KOPT-K1 (cell line): Measurements from ENCODE around the gene DPT.
"Not testable (repeated sequence)": the region's sequence is repeated elsewhere in the genome, so short reads cannot be mapped to it uniquely, and the experiment has no call there.

Experiments used
- H3K27ac ChIP-seq: fragments of 200-600 bp; sonication (generic); 2 replicates; pipeline ENCODE4 v1.5.1; 2016; ENCODE audit warnings: antibody characterized with exemption, mild to moderate bottlenecking, low read depth, low read length; ENCODE audit not compliant: poor library complexity, severe bottlenecking
- H3K36me3 ChIP-seq: fragments of 200-600 bp; sonication (generic); 2 replicates; pipeline ENCODE4 v1.5.1; 2017; ENCODE audit warnings: antibody characterized with exemption, mild to moderate bottlenecking, low read length, moderate library complexity; ENCODE audit not compliant: insufficient read depth
- H3K9me3 ChIP-seq: fragments of 200-600 bp; sonication (generic); 2 replicates; pipeline ENCODE4 v1.5.1; 2017; ENCODE audit warnings: antibody characterized with exemption, low read length, mild to moderate bottlenecking; ENCODE audit not compliant: insufficient read depth, poor library complexity, severe bottlenecking

DPT gene

GRCh38 chr1:168728473-168729404 is at the start of gene DPT:
TSS of gene DPT (minus strand) at chr1:168729206. CDS start at chr1:168729174, 32 bp downstream.
- Histone ChIP-seq H3K9me3 (peaks cover 5% of the 10 kb centered on the region), H3K36me3 (no peaks in the 10 kb centered on the region), H3K27ac (no peak within 1 kb of the TSS)

- no peak overlapping the region for H3K27ac ChIP-seq
- no peaks in the 10 kb centered on the region for H3K9me3 ChIP-seq
- H3K36me3 ChIP-seq = no peaks in the 10 kb centered on the region
Observed at GRCh38 chr1:168775366-168775765, 46.4 kb upstream of the DPT start.

GRCh38 chr1:168774241-168774640 is 45.2 kb upstream of the DPT start:
- H3K36me3 ChIP-seq = no peaks in the 10 kb centered on the region
- no peaks in the 10 kb centered on the region for H3K9me3 ChIP-seq
- no peak overlapping the region for H3K27ac ChIP-seq

- H3K27ac ChIP-seq = no peak overlapping the region
- H3K36me3 ChIP-seq = no peaks in the 10 kb centered on the region
- H3K9me3 ChIP-seq = no peaks in the 10 kb centered on the region
Observed at GRCh38 chr1:168772428-168773060, 43.5 kb upstream of the DPT start.

GRCh38 chr1:168771104-168771630 is 42.2 kb upstream of the DPT start:
- Histone ChIP-seq H3K36me3 (no peaks in the 10 kb centered on the region), H3K27ac (no peak overlapping the region), H3K9me3 (no peaks in the 10 kb centered on the region)

GRCh38 chr1:168769893-168770292 is 40.9 kb upstream of the DPT start:
- H3K27ac ChIP-seq, H3K9me3 ChIP-seq, H3K36me3 ChIP-seq: not testable (repeated sequence)

- Histone ChIP-seq H3K36me3 (no peaks in the 10 kb centered on the region), H3K27ac (no peak overlapping the region)
Observed at GRCh38 chr1:168767894-168768584, 39.0 kb upstream of the DPT start.

GRCh38 chr1:168766568-168766967 is 37.6 kb upstream of the DPT start:
- no peaks in the 10 kb centered on the region for H3K9me3 ChIP-seq
- H3K36me3 ChIP-seq = no peaks in the 10 kb centered on the region
- H3K27ac ChIP-seq = no peak overlapping the region

More at GRCh38 chr1:168767894-168768584, 39.0 kb upstream of the DPT start:
- H3K9me3 ChIP-seq = no peaks in the 10 kb centered on the region

- H3K36me3 ChIP-seq = no peaks in the 10 kb centered on the region
Observed at GRCh38 chr1:168763031-168763430, 34.0 kb upstream of the DPT start.

GRCh38 chr1:168762473-168762872 is 33.5 kb upstream of the DPT start:
- no peaks in the 10 kb centered on the region for H3K36me3 ChIP-seq
- H3K9me3 ChIP-seq = no peaks in the 10 kb centered on the region
- H3K27ac ChIP-seq = no peak overlapping the region

More at GRCh38 chr1:168763031-168763430, 34.0 kb upstream of the DPT start:
- no peaks in the 10 kb centered on the region for H3K9me3 ChIP-seq
- H3K27ac ChIP-seq = no peak overlapping the region

- H3K9me3 ChIP-seq = no peaks in the 10 kb centered on the region
- H3K27ac ChIP-seq = no peak overlapping the region
- no peaks in the 10 kb centered on the region for H3K36me3 ChIP-seq
Observed at GRCh38 chr1:168760781-168761180, 31.8 kb upstream of the DPT start.

GRCh38 chr1:168760241-168760640 is 31.2 kb upstream of the DPT start:
- H3K9me3 ChIP-seq = no peaks in the 10 kb centered on the region
- H3K27ac ChIP-seq = no peak overlapping the region
- H3K36me3 ChIP-seq = no peaks in the 10 kb centered on the region

GRCh38 chr1:168759077-168759476 is 30.1 kb upstream of the DPT start:
- Histone ChIP-seq H3K36me3 (no peaks in the 10 kb centered on the region), H3K27ac (no peak overlapping the region)

GRCh38 chr1:168758503-168758902 is 29.5 kb upstream of the DPT start:
- Histone ChIP-seq H3K9me3 (no peaks in the 10 kb centered on the region), H3K36me3 (no peaks in the 10 kb centered on the region)

More at GRCh38 chr1:168759077-168759476, 30.1 kb upstream of the DPT start:
- no peaks in the 10 kb centered on the region for H3K9me3 ChIP-seq

More at GRCh38 chr1:168758503-168758902, 29.5 kb upstream of the DPT start:
- no peak overlapping the region for H3K27ac ChIP-seq
